Natural killer cell (primary cell): Measurements from ENCODE around the gene RSRP1. TPM values are rescaled to one million over a fixed set of nuclear protein-coding genes. Genes with fewer than 3 reads are reported as not detected.

ENCODE experiments used
- ATAC-seq, 3 donors: fragments of 150-1000 bp in 2 of 3; fragments of 200-7000 bp in 1 of 3; cut with Tn5 transposase; 1 replicate in 1 of 3; 2 replicates in 2 of 3; pipeline ENCODE4 v1.10.0; 2021; ENCODE audit warnings: mild to moderate bottlenecking in 2 of 3, moderate library complexity in 2 of 3
- DNase-seq, 2 donors: peaks; one replicate each; pipeline versions ENCODE4 v3.0.0 to v3.0.0-alpha.2; 2013 to 2021; ENCODE audit warnings: mixed read lengths in 1 of 2
- H3K27ac ChIP-seq: one replicate; pipeline ENCODE4 v1.5.1; 2013; ENCODE audit warnings: mild to moderate bottlenecking, low read length
- H3K27me3 ChIP-seq: one replicate; pipeline ENCODE4 v1.6.1; 2013; ENCODE audit warnings: low read length; ENCODE audit not compliant: control insufficient read depth, insufficient read depth
- H3K36me3 ChIP-seq: one replicate; pipeline ENCODE4 v1.6.1; 2013; ENCODE audit warnings: low read length; ENCODE audit not compliant: control insufficient read depth, insufficient read depth
- H3K4me1 ChIP-seq: one replicate; pipeline ENCODE4 v1.6.1; 2013; ENCODE audit warnings: low read length; ENCODE audit not compliant: control insufficient read depth, insufficient read depth
- H3K4me3 ChIP-seq: one replicate; pipeline ENCODE4 v1.5.1; 2013; ENCODE audit warnings: low read length
- H3K9me3 ChIP-seq: one replicate; pipeline ENCODE4 v1.6.1; 2013; ENCODE audit warnings: low read length; ENCODE audit not compliant: control insufficient read depth, insufficient read depth
- H3K27ac Mint-ChIP-seq, 2 donors: one replicate each; pipeline ENCODE4 v1.8.0; 2022; ENCODE audit warnings: mild to moderate bottlenecking in 2 of 2, mixed read lengths in 2 of 2, moderate library complexity in 1 of 2
- H3K27me3 Mint-ChIP-seq, 2 donors: one replicate each; pipeline ENCODE4 v1.8.0; 2022; ENCODE audit warnings: low read depth in 2 of 2, mixed read lengths in 2 of 2
- H3K36me3 Mint-ChIP-seq: one replicate; pipeline ENCODE4 v1.8.0; 2022; ENCODE audit warnings: mixed read lengths
- H3K4me1 Mint-ChIP-seq, 2 donors: one replicate each; pipeline ENCODE4 v1.8.0; 2022; ENCODE audit warnings: mixed read lengths in 2 of 2
- H3K4me3 Mint-ChIP-seq: one replicate; pipeline ENCODE4 v1.8.0; 2022; ENCODE audit warnings: mild to moderate bottlenecking, moderate library complexity, mixed read lengths
- H3K9me3 Mint-ChIP-seq, 2 donors: one replicate each; pipeline ENCODE4 v1.8.0; 2022; ENCODE audit warnings: mixed read lengths in 2 of 2
- CTCF ChIP-seq: fragments of 200-600 bp; IDR thresholded peaks from one replicate; pipeline ENCODE4 v1.8.0; 2022; ENCODE audit warnings: antibody characterized with exemption
- WGBS: methylation state at CpG from one replicate; pipeline ENCODE4 v1.1.7; 2013; ENCODE audit warnings: missing lambda C conversion rate; ENCODE audit not compliant: insufficient coverage; 5-methylcytosine and 5-hydroxymethylcytosine counted together
- intact Hi-C: fragments of 100-400 bp; cut with micrococcal nuclease; formaldehyde crosslinking; loops from one replicate; pipeline ENCODE4 v1.14.2; 2022
- total RNA-seq, 4 donors: library from RNA; stranded (reverse); fragments of 120-200 nt in 1 of 4; gene quantifications; one replicate each; pipeline versions ENCODE4 v1.2.3 to v1.2.4, GENCODE V29; 2013 to 2022

Gene RSRP1
- total RNA-seq, 3 donors from 2014 or later (not counting 1 experiment from before 2014, with no cell fraction given) = 473 to 602 (median 589) TPM

GRCh38 chr1:25247829-25248754 is 838 bp upstream of the RSRP1 start:
- no peak for TF ChIP-seq CTCF
- H3K4me3 ChIP-seq = peak overlapping the region; percentile 99
- peak overlapping the region; percentile 97 for H3K27ac ChIP-seq
- Mint-ChIP-seq H3K27me3 (no peaks in the 10 kb centered on the region), H3K4me3 (peak overlapping the region; percentile 97), H3K4me1 (peaks cover 38 to 40% of the 10 kb centered on the region in 2 donors), H3K9me3 (no peaks in the 10 kb centered on the region), H3K27ac (peak overlapping the region; percentile 98), H3K36me3 (peaks cover 24% of the 10 kb centered on the region)
- no peaks in the 10 kb centered on the region for H3K9me3 ChIP-seq
- ATAC-seq = peak in 1 of 3 donors; percentile 34
- no peak for DNase-seq
- WGBS = 23% methylated on average over 26 of the region's 30 CpGs
- intact Hi-C loops = loop anchor here (1.0 to 10.0 kb wide), 5 partner anchors 16 to 747 kb away; partner anchors contain the start of genes PAFAH2, SRRM1, SYF2 and TMEM50A
- no peaks in the 10 kb centered on the region for H3K27me3 ChIP-seq
- H3K36me3 ChIP-seq = peaks cover 29% of the 10 kb centered on the region
- peaks cover 21% of the 10 kb centered on the region for H3K4me1 ChIP-seq

GRCh38 chr1:25246600-25247023 is 642 bp downstream of the RSRP1 start:
- H3K4me1 Mint-ChIP-seq = peaks cover 40 to 47% of the 10 kb centered on the region in 2 donors
- ATAC-seq (no peak), DNase-seq (peak; percentile 54 to 56)
- Histone ChIP-seq H3K4me3 (peak overlapping the region; percentile 99), H3K36me3 (peaks cover 44% of the 10 kb centered on the region), H3K9me3 (no peaks in the 10 kb centered on the region), H3K4me1 (peaks cover 21% of the 10 kb centered on the region), H3K27ac (peak overlapping the region; percentile 97), H3K27me3 (no peaks in the 10 kb centered on the region)
- intact Hi-C loops = loop anchor here (1.0 to 10.0 kb wide), 5 partner anchors 14 to 748 kb away; partner anchors contain the start of genes PAFAH2, SRRM1, SYF2 and TMEM50A
- H3K27ac Mint-ChIP-seq = peak overlapping the region; percentile 98
- H3K9me3 Mint-ChIP-seq = no peaks in the 10 kb centered on the region
- no peak for TF ChIP-seq CTCF
- H3K36me3 Mint-ChIP-seq = peaks cover 35% of the 10 kb centered on the region
- H3K4me3 Mint-ChIP-seq = peak overlapping the region; percentile 97
- under 1% methylated on average over 53 of the region's 53 CpGs for WGBS
- no peaks in the 10 kb centered on the region for H3K27me3 Mint-ChIP-seq

GRCh38 chr1:25245809-25246599 is 1.2 kb downstream of the RSRP1 start:
- Histone ChIP-seq H3K4me1 (peaks cover 25% of the 10 kb centered on the region), H3K27ac (peak overlapping the region; percentile 97), H3K4me3 (peak overlapping the region; percentile 99), H3K9me3 (no peaks in the 10 kb centered on the region), H3K27me3 (no peaks in the 10 kb centered on the region), H3K36me3 (peaks cover 44% of the 10 kb centered on the region)
- Mint-ChIP-seq H3K9me3 (no peaks in the 10 kb centered on the region), H3K27me3 (no peaks in the 10 kb centered on the region), H3K4me1 (peaks cover 40 to 47% of the 10 kb centered on the region in 2 donors), H3K27ac (peak overlapping the region; percentile 98), H3K4me3 (peak overlapping the region; percentile 97), H3K36me3 (peaks cover 35% of the 10 kb centered on the region)
- intact Hi-C loops = loop anchor here (2.0 to 10.0 kb wide), 4 partner anchors 91 to 749 kb away; partner anchors contain the start of genes PAFAH2, SRRM1 and TMEM50A
- no peak for ATAC-seq
- 30% methylated on average over 29 of the region's 30 CpGs for WGBS
- no peak for DNase-seq
- TF ChIP-seq CTCF = no peak
